ENCODE measurements around the gene ARMC9.

DNA sequence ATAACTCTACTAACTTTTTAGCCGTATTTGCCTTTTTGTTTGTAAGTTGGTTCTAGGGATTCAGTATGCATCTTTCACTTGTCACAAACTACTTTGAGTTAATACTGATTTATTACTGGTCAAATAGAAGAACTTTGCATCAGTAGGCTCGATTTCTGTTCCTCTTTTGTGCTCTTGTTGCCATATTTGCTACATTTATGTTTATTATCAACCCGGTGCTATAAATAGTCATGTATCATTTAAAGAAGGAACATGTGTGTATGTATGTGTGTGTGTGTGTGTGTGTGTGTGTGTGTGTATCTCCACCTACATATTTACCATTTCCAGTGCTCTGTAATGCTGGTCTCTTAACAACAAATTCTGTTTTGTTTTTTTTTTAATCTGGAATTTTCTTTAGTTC, 117.5 kb downstream of the ARMC9 start:
- TF ChIP-seq, protein P1, sequence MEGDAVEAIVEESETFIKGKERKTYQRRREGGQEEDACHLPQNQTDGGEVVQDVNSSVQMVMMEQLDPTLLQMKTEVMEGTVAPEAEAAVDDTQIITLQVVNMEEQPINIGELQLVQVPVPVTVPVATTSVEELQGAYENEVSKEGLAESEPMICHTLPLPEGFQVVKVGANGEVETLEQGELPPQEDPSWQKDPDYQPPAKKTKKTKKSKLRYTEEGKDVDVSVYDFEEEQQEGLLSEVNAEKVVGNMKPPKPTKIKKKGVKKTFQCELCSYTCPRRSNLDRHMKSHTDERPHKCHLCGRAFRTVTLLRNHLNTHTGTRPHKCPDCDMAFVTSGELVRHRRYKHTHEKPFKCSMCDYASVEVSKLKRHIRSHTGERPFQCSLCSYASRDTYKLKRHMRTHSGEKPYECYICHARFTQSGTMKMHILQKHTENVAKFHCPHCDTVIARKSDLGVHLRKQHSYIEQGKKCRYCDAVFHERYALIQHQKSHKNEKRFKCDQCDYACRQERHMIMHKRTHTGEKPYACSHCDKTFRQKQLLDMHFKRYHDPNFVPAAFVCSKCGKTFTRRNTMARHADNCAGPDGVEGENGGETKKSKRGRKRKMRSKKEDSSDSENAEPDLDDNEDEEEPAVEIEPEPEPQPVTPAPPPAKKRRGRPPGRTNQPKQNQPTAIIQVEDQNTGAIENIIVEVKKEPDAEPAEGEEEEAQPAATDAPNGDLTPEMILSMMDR (IDR thresholded peaks at IDR 0.05), result no peak
- TF ChIP-seq POLR2A (IDR thresholded peaks at IDR 0.05), result no peak

Data from lower leg skin (tissue), 3 donors.